H9 (cell line): ENCODE measurements around the gene PRSS50. TPM values are rescaled to one million over a fixed set of nuclear protein-coding genes. Genes with fewer than 3 reads are reported as not detected.

Source experiments
- DNase-seq: peaks from one replicate; pipeline ENCODE4 v3.0.0-alpha.2; 2017
- H2AFZ ChIP-seq: one replicate; pipeline ENCODE4 v1.6.1; 2013; ENCODE audit warnings: mild to moderate bottlenecking, low read length, control low read depth, moderate library complexity
- H2AK5ac ChIP-seq: 2 replicates; pipeline ENCODE4 v1.6.1; 2013; ENCODE audit warnings: low read length, control low read depth, mixed read lengths; ENCODE audit not compliant: insufficient read length
- H2BK120ac ChIP-seq: one replicate; pipeline ENCODE4 v1.6.1; 2013; ENCODE audit warnings: low read depth, mild to moderate bottlenecking, low read length, control low read depth, inconsistent platforms; ENCODE audit not compliant: poor library complexity, severe bottlenecking
- H2BK12ac ChIP-seq: 2 replicates; pipeline ENCODE4 v1.6.1; 2013; ENCODE audit warnings: low read length, control low read depth, mixed read lengths, low read depth; ENCODE audit not compliant: insufficient read length
- H2BK15ac ChIP-seq: 2 replicates; pipeline ENCODE4 v1.6.1; 2013; ENCODE audit warnings: low read depth, low read length, control low read depth
- H2BK20ac ChIP-seq: one replicate; pipeline ENCODE4 v1.6.1; 2013; ENCODE audit warnings: low read depth, mild to moderate bottlenecking, low read length, control low read depth, inconsistent platforms; ENCODE audit not compliant: poor library complexity, severe bottlenecking
- H2BK5ac ChIP-seq: 2 replicates; pipeline ENCODE4 v1.6.1; 2013; ENCODE audit warnings: low read length, control low read depth, mixed read lengths; ENCODE audit not compliant: insufficient read length
- H3K14ac ChIP-seq: 2 replicates; pipeline ENCODE4 v1.6.1; 2013; ENCODE audit warnings: low read length, control low read depth; ENCODE audit not compliant: insufficient read depth
- H3K18ac ChIP-seq: 2 replicates; pipeline ENCODE4 v1.6.1; 2013; ENCODE audit warnings: low read depth, mild to moderate bottlenecking, mixed read lengths, low read length, control low read depth; ENCODE audit not compliant: insufficient read length
- H3K23ac ChIP-seq: 2 replicates; pipeline ENCODE4 v1.6.1; 2013; ENCODE audit warnings: low read length, control low read depth, mixed read lengths, low read depth; ENCODE audit not compliant: insufficient read length
- H3K23me2 ChIP-seq: 2 replicates; pipeline ENCODE4 v1.6.1; 2013; ENCODE audit warnings: low read depth, mild to moderate bottlenecking, mixed read lengths, low read length, control low read depth; ENCODE audit not compliant: insufficient read length, poor library complexity, severe bottlenecking
- H3K27ac ChIP-seq: 2 replicates; pipeline ENCODE4 v1.5.1; 2013; ENCODE audit warnings: low read length, control low read depth, mixed read lengths, low read depth; ENCODE audit not compliant: insufficient read length
- H3K27me3 ChIP-seq: 2 replicates; pipeline ENCODE4 v1.6.1; 2013; ENCODE audit warnings: low read length, control low read depth, inconsistent platforms; ENCODE audit not compliant: insufficient read depth
- H3K4ac ChIP-seq: 2 replicates; pipeline ENCODE4 v1.6.1; 2013; ENCODE audit warnings: low read depth, mild to moderate bottlenecking, control low read depth, inconsistent platforms, low read length, moderate library complexity
- H3K4me1 ChIP-seq: 2 replicates; pipeline ENCODE4 v1.6.1; 2013; ENCODE audit warnings: low read length, control low read depth, inconsistent platforms; ENCODE audit not compliant: insufficient read depth
- H3K4me2 ChIP-seq: 2 replicates; pipeline ENCODE4 v1.6.1; 2013; ENCODE audit warnings: low read length, control low read depth, mixed read lengths; ENCODE audit not compliant: insufficient read length, insufficient read depth
- H3K56ac ChIP-seq: 2 replicates; pipeline ENCODE4 v1.6.1; 2013; ENCODE audit warnings: low read depth, mild to moderate bottlenecking, mixed read lengths, low read length, control low read depth; ENCODE audit not compliant: insufficient read length
- H3K79me1 ChIP-seq: 2 replicates; pipeline ENCODE4 v1.6.1; 2013; ENCODE audit warnings: low read depth, mild to moderate bottlenecking, moderate library complexity, low read length, control low read depth, inconsistent platforms; ENCODE audit not compliant: insufficient read depth, poor library complexity, severe bottlenecking
- H3K79me2 ChIP-seq: 2 replicates; pipeline ENCODE4 v1.6.1; 2013; ENCODE audit warnings: low read length, control low read depth, inconsistent platforms; ENCODE audit not compliant: insufficient read depth
- H3K9ac ChIP-seq: 2 replicates; pipeline ENCODE4 v1.6.1; 2013; ENCODE audit warnings: low read length, control low read depth, mixed read lengths; ENCODE audit not compliant: insufficient read length; ENCODE audit errors: extremely low read depth
- H3K9me3 ChIP-seq: one replicate; pipeline ENCODE4 v1.6.1; 2013; ENCODE audit warnings: low read depth, low read length, inconsistent platforms; ENCODE audit not compliant: control insufficient read depth
- H3T11ph ChIP-seq: one replicate; pipeline ENCODE4 v1.6.1; 2013; ENCODE audit warnings: mild to moderate bottlenecking, low read length, control low read depth, inconsistent platforms
- H4K20me1 ChIP-seq: one replicate; pipeline ENCODE4 v1.6.1; 2013; ENCODE audit not compliant: control insufficient read depth, insufficient read length, insufficient read depth
- H4K5ac ChIP-seq: 2 replicates; pipeline ENCODE4 v1.6.1; 2013; ENCODE audit warnings: low read depth, mild to moderate bottlenecking, mixed read lengths, low read length, control low read depth; ENCODE audit not compliant: insufficient read length
- H4K8ac ChIP-seq: replicated peaks from 2 replicates; pipeline ENCODE4 v1.6.1; 2013; ENCODE audit warnings: low read length, control low read depth, mixed read lengths, low read depth; ENCODE audit not compliant: insufficient read length
- H4K91ac ChIP-seq: 2 replicates; pipeline ENCODE4 v1.6.1; 2013; ENCODE audit warnings: low read depth, mild to moderate bottlenecking, moderate library complexity, mixed read lengths, low read length, control low read depth; ENCODE audit not compliant: insufficient read length
- H3K27ac Mint-ChIP-seq, 3 experiments: 2 replicates in 2 of 3; 3 replicates in 1 of 3; pipeline ENCODE4 v1.8.0; 2020 to 2021; ENCODE audit warnings: mixed read lengths in 3 of 3, mild to moderate bottlenecking in 1 of 3, moderate library complexity in 1 of 3
- H3K27me3 Mint-ChIP-seq: 2 replicates; pipeline ENCODE4 v1.8.0; 2021; ENCODE audit warnings: low read depth, mild to moderate bottlenecking, moderate library complexity, mixed read lengths
- H3K36me3 Mint-ChIP-seq, 3 experiments: 2 replicates in 2 of 3; 3 replicates in 1 of 3; pipeline ENCODE4 v1.8.0; 2020 to 2021; ENCODE audit warnings: low read depth in 3 of 3, mixed read lengths in 3 of 3; ENCODE audit not compliant: insufficient read depth in 1 of 3
- H3K4me1 Mint-ChIP-seq, 2 experiments: 2 replicates each; pipeline ENCODE4 v1.8.0; 2020; ENCODE audit warnings: mixed read lengths in 2 of 2
- H3K4me3 Mint-ChIP-seq, 2 experiments: 2 replicates in 1 of 2; 3 replicates in 1 of 2; pipeline ENCODE4 v1.8.0; 2020 to 2021; ENCODE audit warnings: mild to moderate bottlenecking in 2 of 2, mixed read lengths in 2 of 2, moderate library complexity in 1 of 2
- H3K9me3 Mint-ChIP-seq, 2 experiments: 2 replicates in 1 of 2; 3 replicates in 1 of 2; pipeline ENCODE4 v1.8.0; 2020; ENCODE audit warnings: mild to moderate bottlenecking in 2 of 2, mixed read lengths in 2 of 2, moderate library complexity in 1 of 2
- WGBS: extraction: QIAGEN DNeasy Blood & Tissue Kit; methylation state at CpG from one replicate; pipeline ENCODE4 v1.1.7; 2013; ENCODE audit warnings: missing lambda C conversion rate, low lambda C conversion rate, mixed read lengths; ENCODE audit not compliant: insufficient read length; ENCODE audit errors: extremely low coverage; 5-methylcytosine and 5-hydroxymethylcytosine counted together
- total RNA-seq: library from RNA; stranded (reverse); gene quantifications from 2 replicates; pipeline ENCODE4 v1.2.1, GENCODE V29; 2021
- TF ChIP-seq, protein P1 (sequence below): fragments of 200-600 bp; sonication (generic); conservative IDR thresholded peaks from 3 replicates; pipeline ENCODE4 v1.8.0; 2021; ENCODE audit warnings: antibody characterized with exemption, mild to moderate bottlenecking

PRSS50 gene
- total RNA-seq, 1 experiment from 2014 or later: 0.24 TPM

DNA sequence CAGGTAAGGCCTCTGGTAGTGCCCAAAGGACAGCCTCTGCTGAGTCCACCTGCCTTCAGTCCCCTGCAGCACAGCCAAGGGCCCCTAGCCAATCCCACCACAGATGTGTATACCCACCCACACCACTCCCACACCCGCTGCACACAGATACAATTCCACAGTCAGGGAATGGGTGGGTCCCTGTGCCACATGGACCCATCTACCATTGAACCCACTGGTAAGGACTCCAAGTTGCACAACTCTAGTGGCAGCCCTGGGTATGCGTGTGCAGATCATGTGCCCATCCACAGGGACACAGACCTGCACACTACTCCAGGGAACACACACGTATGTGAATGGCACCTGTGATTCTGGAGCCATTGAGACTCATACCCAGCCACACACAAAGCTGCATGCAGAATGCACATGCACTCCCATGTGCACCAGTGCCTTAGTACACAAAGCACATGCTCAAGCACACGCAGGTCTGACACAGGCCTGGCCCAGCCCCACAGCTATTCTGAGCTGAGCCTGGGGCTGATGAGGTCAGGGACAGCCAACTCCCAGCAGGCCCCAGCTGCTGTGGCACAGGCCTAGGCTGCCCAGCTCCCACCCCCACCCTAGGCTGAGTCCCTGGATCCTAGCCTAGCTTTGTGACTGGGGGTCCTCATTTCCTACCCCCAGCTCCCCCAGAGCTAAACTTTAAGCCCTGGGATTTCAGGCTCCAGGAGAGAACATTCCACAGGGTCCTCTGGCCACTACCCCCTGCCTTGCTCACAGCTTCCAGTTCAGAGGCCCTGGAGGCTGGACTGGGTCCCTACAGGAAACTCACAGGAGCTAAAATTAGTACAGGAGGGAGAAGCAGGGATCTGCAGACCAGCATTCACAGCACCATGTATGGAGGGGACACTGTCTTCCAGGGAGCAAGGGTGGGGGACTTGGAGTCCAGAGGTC is 21.4 kb downstream of the PRSS50 start:
- Histone ChIP-seq H3K27ac (no peak overlapping the region), H2BK12ac (no peak overlapping the region), H3K9ac (no peak overlapping the region), H2BK120ac (no peak overlapping the region), H3K79me2 (no peaks in the 10 kb centered on the region), H3K27me3 (peaks cover 4% of the 10 kb centered on the region; the same call in 1 of the 2 replicates), H2AFZ (no peak overlapping the region), H4K91ac (no peak overlapping the region), H3K9me3 (no peaks in the 10 kb centered on the region), H3K4me1 (no peaks in the 10 kb centered on the region; the same call in 1 of the 2 replicates), H3K79me1 (no peaks in the 10 kb centered on the region), H3K56ac (no peak overlapping the region), H3K4ac (no peak overlapping the region), H3K14ac (no peak overlapping the region), H4K5ac (no peak overlapping the region), H4K20me1 (no peaks in the 10 kb centered on the region), H3K23me2 (peaks cover 8% of the 10 kb centered on the region), H3K4me2 (no peak overlapping the region), H3T11ph (no peak overlapping the region), H2AK5ac (no peak overlapping the region), H2BK15ac (no peak overlapping the region), H3K23ac (no peak overlapping the region), H2BK5ac (no peak overlapping the region), H4K8ac (no peak overlapping the region), H2BK20ac (no peak overlapping the region), H3K18ac (no peak overlapping the region)
- TF ChIP-seq, protein P1, sequence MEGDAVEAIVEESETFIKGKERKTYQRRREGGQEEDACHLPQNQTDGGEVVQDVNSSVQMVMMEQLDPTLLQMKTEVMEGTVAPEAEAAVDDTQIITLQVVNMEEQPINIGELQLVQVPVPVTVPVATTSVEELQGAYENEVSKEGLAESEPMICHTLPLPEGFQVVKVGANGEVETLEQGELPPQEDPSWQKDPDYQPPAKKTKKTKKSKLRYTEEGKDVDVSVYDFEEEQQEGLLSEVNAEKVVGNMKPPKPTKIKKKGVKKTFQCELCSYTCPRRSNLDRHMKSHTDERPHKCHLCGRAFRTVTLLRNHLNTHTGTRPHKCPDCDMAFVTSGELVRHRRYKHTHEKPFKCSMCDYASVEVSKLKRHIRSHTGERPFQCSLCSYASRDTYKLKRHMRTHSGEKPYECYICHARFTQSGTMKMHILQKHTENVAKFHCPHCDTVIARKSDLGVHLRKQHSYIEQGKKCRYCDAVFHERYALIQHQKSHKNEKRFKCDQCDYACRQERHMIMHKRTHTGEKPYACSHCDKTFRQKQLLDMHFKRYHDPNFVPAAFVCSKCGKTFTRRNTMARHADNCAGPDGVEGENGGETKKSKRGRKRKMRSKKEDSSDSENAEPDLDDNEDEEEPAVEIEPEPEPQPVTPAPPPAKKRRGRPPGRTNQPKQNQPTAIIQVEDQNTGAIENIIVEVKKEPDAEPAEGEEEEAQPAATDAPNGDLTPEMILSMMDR: no peak
- no peak for DNase-seq
- Mint-ChIP-seq H3K27me3 (peaks cover 38% of the 10 kb centered on the region), H3K4me1 (peaks cover 16 to 17% of the 10 kb centered on the region in 2 experiments), H3K4me3 (no peak overlapping the region), H3K9me3 (no peaks in the 10 kb centered on the region), H3K36me3 (no peaks in the 10 kb centered on the region; a peak in 1 of 7 replicates), H3K27ac (peak overlapping the region in 1 of 3 experiments; percentile 62; a peak in 1 of 7 replicates)
- no CpG with 5 or more reads among the region's 4 CpGs for WGBS
